ENCODE results near the gene ACY1. TPM values are rescaled to one million over a fixed set of nuclear protein-coding genes. Genes with fewer than 3 reads are reported as not detected.

ACY1 gene
- polyA plus RNA-seq, 3 donors from 2014 or later: 19.0 to 52.7 (median 23.8) TPM

GRCh38 chr3:52004163-52004787 lies 20.9 kb downstream of the ACY1 start:
- Mint-ChIP-seq H3K27me3 (ENCODE audit: low read depth in 3 of 3) (peaks cover 0 to 5% (median 2%) of the 10 kb centered on the region in 3 donors), H3K36me3 (no peaks in the 10 kb centered on the region)

GRCh38 chr3:52004906-52005395 lies 21.6 kb downstream of the ACY1 start:
- H3K27ac Mint-ChIP-seq: no peak overlapping the region

More at GRCh38 chr3:52004163-52004787, 20.9 kb downstream of the ACY1 start:
- Mint-ChIP-seq H3K27ac (no peak overlapping the region), H3K9me3 (no peaks in the 10 kb centered on the region), H3K4me1 (peaks cover 0 to 5% of the 10 kb centered on the region in 2 donors), H3K4me3 (no peak overlapping the region)
- no peak for DNase-seq

GRCh38 chr3:52005571-52005986 lies 22.2 kb downstream of the ACY1 start:
- Mint-ChIP-seq H3K27ac (no peak overlapping the region), H3K4me3 (no peak overlapping the region), H3K27me3 (ENCODE audit: low read depth in 3 of 3) (peaks cover 0 to 5% (median 2%) of the 10 kb centered on the region in 3 donors), H3K36me3 (no peaks in the 10 kb centered on the region), H3K4me1 (peaks cover 0 to 3% of the 10 kb centered on the region in 2 donors), H3K9me3 (no peaks in the 10 kb centered on the region)
- no peak for DNase-seq

More at GRCh38 chr3:52004906-52005395, 21.6 kb downstream of the ACY1 start:
- no peak overlapping the region for H3K4me3 Mint-ChIP-seq
- DNase-seq: no peak
- peaks cover 0 to 5% (median 2%) of the 10 kb centered on the region in 3 donors for H3K27me3 Mint-ChIP-seq (ENCODE audit: low read depth in 3 of 3)
- peaks cover 0 to 5% of the 10 kb centered on the region in 2 donors for H3K4me1 Mint-ChIP-seq
- H3K9me3 Mint-ChIP-seq: no peaks in the 10 kb centered on the region
- H3K36me3 Mint-ChIP-seq: no peaks in the 10 kb centered on the region

- H3K27ac Mint-ChIP-seq: no peak overlapping the region
- no peak overlapping the region for H3K4me3 Mint-ChIP-seq
- peaks cover 0 to 5% (median 3%) of the 10 kb centered on the region in 3 donors for H3K27me3 Mint-ChIP-seq (ENCODE audit: low read depth in 3 of 3)
These were observed 22.9 kb downstream of the ACY1 start for GRCh38 chr3:52006017-52006819.

GRCh38 chr3:52006820-52007133 lies 23.4 kb downstream of the ACY1 start:
- H3K36me3 Mint-ChIP-seq: no peaks in the 10 kb centered on the region
- no peak for DNase-seq
- no peaks in the 10 kb centered on the region for H3K4me1 Mint-ChIP-seq
- no peak overlapping the region for H3K4me3 Mint-ChIP-seq
- H3K27ac Mint-ChIP-seq: no peak overlapping the region
- peaks cover 0 to 4% (median 3%) of the 10 kb centered on the region in 3 donors for H3K27me3 Mint-ChIP-seq (ENCODE audit: low read depth in 3 of 3)
- H3K9me3 Mint-ChIP-seq: no peaks in the 10 kb centered on the region

More at GRCh38 chr3:52006017-52006819, 22.9 kb downstream of the ACY1 start:
- no peaks in the 10 kb centered on the region for H3K9me3 Mint-ChIP-seq
- peaks cover 0 to 3% of the 10 kb centered on the region in 2 donors for H3K4me1 Mint-ChIP-seq
- no peak for DNase-seq
- H3K36me3 Mint-ChIP-seq: no peaks in the 10 kb centered on the region

- Mint-ChIP-seq H3K4me1 (peaks cover 0 to under 1% of the 10 kb centered on the region in 2 donors), H3K9me3 (no peaks in the 10 kb centered on the region), H3K27ac (no peak overlapping the region), H3K36me3 (no peaks in the 10 kb centered on the region), H3K27me3 (ENCODE audit: low read depth in 3 of 3) (peaks cover 0 to 4% (median 3%) of the 10 kb centered on the region in 3 donors), H3K4me3 (no peak overlapping the region)
- DNase-seq: no peak
These were observed 24.0 kb downstream of the ACY1 start for GRCh38 chr3:52007291-52007690.

GRCh38 chr3:52010431-52010830 lies 27.1 kb downstream of the ACY1 start:
- no peaks in the 10 kb centered on the region for H3K9me3 Mint-ChIP-seq
- H3K4me3 Mint-ChIP-seq: no peak overlapping the region
- no peaks in the 10 kb centered on the region for H3K36me3 Mint-ChIP-seq
- no peak for DNase-seq
- H3K27ac Mint-ChIP-seq: no peak overlapping the region
- peaks cover 0 to 6% of the 10 kb centered on the region in 2 donors for H3K4me1 Mint-ChIP-seq
- peaks cover 0 to 4% (median 2%) of the 10 kb centered on the region in 3 donors for H3K27me3 Mint-ChIP-seq (ENCODE audit: low read depth in 3 of 3)

GRCh38 chr3:52012699-52013098 lies 29.4 kb downstream of the ACY1 start:
- H3K4me3 Mint-ChIP-seq: no peak overlapping the region
- no peak overlapping the region for H3K27ac Mint-ChIP-seq
- H3K4me1 Mint-ChIP-seq: peaks cover 0 to 6% of the 10 kb centered on the region in 2 donors
- no peaks in the 10 kb centered on the region for H3K36me3 Mint-ChIP-seq
- H3K9me3 Mint-ChIP-seq: no peaks in the 10 kb centered on the region
- DNase-seq: no peak
- H3K27me3 Mint-ChIP-seq (ENCODE audit: low read depth in 3 of 3): peaks cover 0 to 2% (median 1%) of the 10 kb centered on the region in 3 donors

- DNase-seq: no peak
- H3K36me3 Mint-ChIP-seq: no peaks in the 10 kb centered on the region
- peaks cover 0 to 2% (median 0%) of the 10 kb centered on the region in 3 donors for H3K27me3 Mint-ChIP-seq (ENCODE audit: low read depth in 3 of 3)
- H3K4me3 Mint-ChIP-seq: no peak overlapping the region
- peaks cover 0 to 6% of the 10 kb centered on the region in 2 donors for H3K4me1 Mint-ChIP-seq
- H3K9me3 Mint-ChIP-seq: no peaks in the 10 kb centered on the region
- H3K27ac Mint-ChIP-seq: peak overlapping the region in 1 of 6 donors; percentile 15
These were observed 30.7 kb downstream of the ACY1 start for GRCh38 chr3:52013802-52014598.

GRCh38 chr3:52014613-52015012 lies 31.3 kb downstream of the ACY1 start:
- no peak for DNase-seq
- Mint-ChIP-seq H3K36me3 (no peaks in the 10 kb centered on the region), H3K27ac (no peak overlapping the region), H3K4me3 (no peak overlapping the region), H3K9me3 (no peaks in the 10 kb centered on the region), H3K27me3 (ENCODE audit: low read depth in 3 of 3) (peaks cover 0 to 2% (median 0%) of the 10 kb centered on the region in 3 donors), H3K4me1 (peaks cover 0 to 8% of the 10 kb centered on the region in 2 donors)

GRCh38 chr3:52015438-52016228 lies 32.3 kb downstream of the ACY1 start:
- DNase-seq: no peak
- peak overlapping the region in 1 of 6 donors; percentile 6 for H3K27ac Mint-ChIP-seq
- H3K27me3 Mint-ChIP-seq (ENCODE audit: low read depth in 3 of 3): peaks cover 0 to 2% (median 1%) of the 10 kb centered on the region in 3 donors
- H3K9me3 Mint-ChIP-seq: no peaks in the 10 kb centered on the region
- no peaks in the 10 kb centered on the region for H3K36me3 Mint-ChIP-seq
- H3K4me1 Mint-ChIP-seq: peaks cover 0 to 8% of the 10 kb centered on the region in 2 donors
- H3K4me3 Mint-ChIP-seq: no peak overlapping the region

GRCh38 chr3:52017586-52017985 lies 34.3 kb downstream of the ACY1 start:
- no peaks in the 10 kb centered on the region for H3K36me3 Mint-ChIP-seq
- H3K27me3 Mint-ChIP-seq (ENCODE audit: low read depth in 3 of 3): peaks cover 0 to 3% (median 0%) of the 10 kb centered on the region in 3 donors
- no peaks in the 10 kb centered on the region for H3K9me3 Mint-ChIP-seq
- H3K4me3 Mint-ChIP-seq: no peak overlapping the region
- peak overlapping the region in 1 of 6 donors; percentile 46 for H3K27ac Mint-ChIP-seq
- DNase-seq: no peak
- H3K4me1 Mint-ChIP-seq: peaks cover 0 to 5% of the 10 kb centered on the region in 2 donors
